DND-41 (cell line): ENCODE results near the gene TUBA3C.

Experiments
- EZH2 ChIP-seq: IDR thresholded peaks from 3 replicates; pipeline ENCODE4 v1.6.1; 2012; ENCODE audit warnings: borderline replicate concordance, low read depth, mild to moderate bottlenecking, moderate library complexity, low read length, inconsistent platforms; ENCODE audit not compliant: severe bottlenecking
- TF ChIP-seq, protein P1 (sequence below): IDR thresholded peaks from 2 replicates; pipeline ENCODE4 v1.5.1; 2012; ENCODE audit warnings: borderline replicate concordance, low read length, moderate library complexity, mild to moderate bottlenecking; ENCODE audit not compliant: poor library complexity, severe bottlenecking; ENCODE audit errors: extremely low read depth

DNA sequence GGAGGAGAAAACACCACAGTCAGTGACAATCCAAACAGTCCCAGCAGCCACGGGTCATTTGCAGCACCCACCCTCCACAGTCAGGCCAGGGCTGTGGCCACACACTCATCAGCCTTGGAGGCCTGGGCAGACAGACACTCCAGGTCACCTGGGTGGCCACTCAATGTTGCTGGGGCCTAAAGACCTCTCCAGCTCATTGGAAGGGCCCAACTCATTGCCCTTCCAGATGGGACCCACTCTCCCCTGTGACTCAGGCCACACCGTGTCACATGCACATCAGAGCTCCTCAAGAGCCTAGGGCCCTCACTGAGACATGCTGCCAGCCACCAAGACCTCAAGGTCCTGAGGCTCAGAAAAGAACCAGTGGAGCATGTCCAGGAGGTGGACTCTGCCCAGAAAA lies 22.4 kb downstream of the TUBA3C start:
- TF ChIP-seq, protein P1, sequence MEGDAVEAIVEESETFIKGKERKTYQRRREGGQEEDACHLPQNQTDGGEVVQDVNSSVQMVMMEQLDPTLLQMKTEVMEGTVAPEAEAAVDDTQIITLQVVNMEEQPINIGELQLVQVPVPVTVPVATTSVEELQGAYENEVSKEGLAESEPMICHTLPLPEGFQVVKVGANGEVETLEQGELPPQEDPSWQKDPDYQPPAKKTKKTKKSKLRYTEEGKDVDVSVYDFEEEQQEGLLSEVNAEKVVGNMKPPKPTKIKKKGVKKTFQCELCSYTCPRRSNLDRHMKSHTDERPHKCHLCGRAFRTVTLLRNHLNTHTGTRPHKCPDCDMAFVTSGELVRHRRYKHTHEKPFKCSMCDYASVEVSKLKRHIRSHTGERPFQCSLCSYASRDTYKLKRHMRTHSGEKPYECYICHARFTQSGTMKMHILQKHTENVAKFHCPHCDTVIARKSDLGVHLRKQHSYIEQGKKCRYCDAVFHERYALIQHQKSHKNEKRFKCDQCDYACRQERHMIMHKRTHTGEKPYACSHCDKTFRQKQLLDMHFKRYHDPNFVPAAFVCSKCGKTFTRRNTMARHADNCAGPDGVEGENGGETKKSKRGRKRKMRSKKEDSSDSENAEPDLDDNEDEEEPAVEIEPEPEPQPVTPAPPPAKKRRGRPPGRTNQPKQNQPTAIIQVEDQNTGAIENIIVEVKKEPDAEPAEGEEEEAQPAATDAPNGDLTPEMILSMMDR = no peak
- TF ChIP-seq EZH2 = no peak
